Measurements from ENCODE around the gene GNL2. TPM values are rescaled to one million over a fixed set of nuclear protein-coding genes. Genes with fewer than 3 reads are reported as not detected.
"Not testable (repeated sequence)": the region's sequence is repeated elsewhere in the genome, so short reads cannot be mapped to it uniquely, and the experiment has no call there.

GNL2 gene
- total RNA-seq, 3 donors from 2014 or later = 131 to 144 (median 137) TPM

DNA sequence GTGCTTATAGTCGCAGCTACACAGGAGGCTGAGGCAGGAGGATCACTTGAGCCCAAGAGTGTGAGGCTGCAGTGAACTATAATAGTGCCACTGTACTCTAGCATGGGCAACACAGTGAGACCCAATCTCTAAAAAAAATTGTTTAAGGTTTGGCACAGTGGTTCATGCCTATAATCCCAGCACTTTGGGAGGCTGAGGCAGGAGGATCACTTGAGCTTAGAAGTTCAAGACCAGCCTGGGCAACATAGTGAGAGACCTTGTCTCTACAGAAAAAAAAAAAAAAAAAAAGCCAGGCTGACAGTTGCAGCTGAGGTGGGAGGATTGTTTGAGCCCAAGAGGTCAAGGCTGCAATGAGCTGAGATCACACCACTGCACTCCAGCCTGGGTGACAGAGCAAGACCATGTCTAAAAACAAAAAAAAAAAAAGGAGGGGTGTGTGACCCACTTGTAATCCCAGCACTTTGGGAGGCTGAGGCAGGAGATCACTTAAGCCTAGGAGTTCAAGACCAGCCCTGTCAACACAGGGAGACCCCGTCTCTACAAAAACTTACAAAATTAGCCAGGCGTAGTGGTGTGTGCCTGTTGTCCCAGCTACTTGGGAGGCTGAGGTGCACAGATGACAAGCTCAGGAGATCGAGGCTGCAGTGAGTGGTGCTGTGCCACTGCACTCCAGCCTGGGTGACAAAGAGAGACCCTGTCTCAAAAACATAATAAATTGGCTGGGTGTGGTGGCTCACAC is 63.1 kb downstream of the GNL2 start:
- H3K4me3 Mint-ChIP-seq; H3K4me1 Mint-ChIP-seq (ENCODE audit: low read depth); ATAC-seq; H3K27me3 Mint-ChIP-seq (ENCODE audit: low read depth); DNase-seq; H3K9me3 Mint-ChIP-seq: not testable (repeated sequence)
- peaks cover 20% of the 10 kb centered on the region for H3K36me3 Mint-ChIP-seq (ENCODE audit: insufficient read depth)

- H3K4me3 Mint-ChIP-seq; H3K27me3 Mint-ChIP-seq (ENCODE audit: low read depth); H3K36me3 Mint-ChIP-seq (ENCODE audit: insufficient read depth); ATAC-seq; DNase-seq; H3K9me3 Mint-ChIP-seq; H3K4me1 Mint-ChIP-seq (ENCODE audit: low read depth): not testable (repeated sequence)
Measured at GRCh38 chr1:37529888-37530287, 65.8 kb downstream of the GNL2 start.

- no peak for DNase-seq
- Mint-ChIP-seq H3K4me1 (ENCODE audit: low read depth) (peaks cover 20% of the 10 kb centered on the region), H3K36me3 (ENCODE audit: insufficient read depth) (no peaks in the 10 kb centered on the region), H3K9me3 (no peaks in the 10 kb centered on the region), H3K27me3 (ENCODE audit: low read depth) (no peaks in the 10 kb centered on the region), H3K4me3 (peak overlapping the region; percentile 80)
- ATAC-seq = peak; percentile 23 to 31
Measured at GRCh38 chr1:37519613-37520012, 76.1 kb downstream of the GNL2 start.

GRCh38 chr1:37518929-37519328 is 76.8 kb downstream of the GNL2 start:
- not testable (repeated sequence) for H3K27me3 Mint-ChIP-seq (ENCODE audit: low read depth); ATAC-seq; H3K36me3 Mint-ChIP-seq (ENCODE audit: insufficient read depth); H3K9me3 Mint-ChIP-seq
- peak; percentile 30 for DNase-seq
- peaks cover 20% of the 10 kb centered on the region for H3K4me1 Mint-ChIP-seq (ENCODE audit: low read depth)
- H3K4me3 Mint-ChIP-seq = peak overlapping the region; percentile 80

- not testable (repeated sequence) for H3K9me3 Mint-ChIP-seq; H3K4me3 Mint-ChIP-seq; ATAC-seq; H3K27me3 Mint-ChIP-seq (ENCODE audit: low read depth); H3K36me3 Mint-ChIP-seq (ENCODE audit: insufficient read depth); DNase-seq
- peaks cover 26% of the 10 kb centered on the region for H3K4me1 Mint-ChIP-seq (ENCODE audit: low read depth)
Measured at GRCh38 chr1:37518241-37518640, 77.5 kb downstream of the GNL2 start.

- Mint-ChIP-seq H3K36me3 (ENCODE audit: insufficient read depth) (peaks cover 8% of the 10 kb centered on the region), H3K4me1 (ENCODE audit: low read depth) (peaks cover 32% of the 10 kb centered on the region), H3K4me3 (no peak overlapping the region), H3K9me3 (no peaks in the 10 kb centered on the region), H3K27me3 (ENCODE audit: low read depth) (no peaks in the 10 kb centered on the region)
- DNase-seq (no peak), ATAC-seq (no peak)
Measured at GRCh38 chr1:37517569-37517968, 78.2 kb downstream of the GNL2 start.

Other genes starting within 250 kb of the GNL2 start
- gene ZC3H12A, start 121.4 kb downstream of the GNL2 start, total RNA-seq = 10 to 100 TPM; 48.7 to 64.8 (median 59.8) TPM
- 100 to 1,000 TPM in 1 of 3 donors, 10 to 100 TPM in 2; 87.2 to 104 (median 95.6) TPM for gene MEAF6, start 81.2 kb downstream of the GNL2 start, total RNA-seq
- gene SNIP1, start 41.6 kb downstream of the GNL2 start, total RNA-seq = 10 to 100 TPM; 29.3 to 35.0 (median 30.4) TPM
- not detected for gene DNALI1, start 39.0 kb downstream of the GNL2 start, total RNA-seq
- not detected for gene RSPO1, start 39.0 kb upstream of the GNL2 start, total RNA-seq
- 10 to 100 TPM in 2 of 3 donors, 1 to 10 TPM in 1; 7.7 to 12.2 (median 10.0) TPM for gene CDCA8, start 96.6 kb upstream of the GNL2 start, total RNA-seq
- under 1 TPM; 0.13 to 0.71 (median 0.27) TPM for gene EPHA10, start 169.2 kb upstream of the GNL2 start, total RNA-seq
- 1 to 10 TPM; 4.0 to 5.0 (median 4.7) TPM for gene MANEAL, start 197.9 kb upstream of the GNL2 start, total RNA-seq
- 10 to 100 TPM; 54.0 to 59.2 (median 56.3) TPM for gene C1orf122, start 211.9 kb upstream of the GNL2 start, total RNA-seq
- gene YRDC, start 212.3 kb upstream of the GNL2 start, total RNA-seq = 100 to 1,000 TPM; 178 to 187 (median 178) TPM

Measured in activated T-cell treated with anti-CD3 and anti-CD28 coated beads, Interleukin-2, amount 50 U/mL, for 4 hours (primary cell).